Esophagus squamous epithelium (tissue), 5 donors: ENCODE results near the gene TMOD2. TPM values are rescaled to one million over a fixed set of nuclear protein-coding genes. Genes with fewer than 3 reads are reported as not detected.

ENCODE experiments used
- DNase-seq: peaks from one replicate; lab custom pipeline; 2025; lab: John Stamatoyannopoulos, UW
- H3K27ac ChIP-seq, 4 donors: fragments of 200-600 bp; sonication (generic); one replicate each; pipeline ENCODE4 v1.5.1; 2016 to 2019; ENCODE audit warnings: mild to moderate bottlenecking in 1 of 4
- H3K27me3 ChIP-seq, 4 donors: fragments of 200-600 bp; sonication (generic); 1 replicate in 3 of 4; 2 replicates in 1 of 4; pipeline versions ENCODE4 v1.5.1 to v1.6.0; 2017 to 2021; ENCODE audit warnings: antibody characterized with exemption in 1 of 4
- H3K36me3 ChIP-seq, 3 donors: fragments of 200-600 bp; sonication (generic); one replicate each; pipeline ENCODE4 v1.5.1; 2016 to 2019
- H3K4me1 ChIP-seq, 3 donors: fragments of 200-600 bp; sonication (generic); one replicate each; pipeline ENCODE4 v1.5.1; 2017 to 2019
- H3K4me3 ChIP-seq, 4 donors: fragments of 200-600 bp; sonication (generic); 1 replicate in 3 of 4; 2 replicates in 1 of 4; pipeline ENCODE4 v1.5.1; 2016 to 2019; ENCODE audit warnings: mild to moderate bottlenecking in 2 of 4, moderate library complexity in 1 of 4
- H3K9me3 ChIP-seq, 3 donors: fragments of 200-600 bp; sonication (generic); one replicate each; pipeline ENCODE4 v1.5.1; 2016 to 2019
- POLR2A ChIP-seq, 4 donors: fragments of 450-650 bp; IDR thresholded peaks; one replicate each; pipeline ENCODE4 v1.6.1; 2017; ENCODE audit warnings: antibody characterized with exemption in 4 of 4, mild to moderate bottlenecking in 4 of 4, moderate library complexity in 3 of 4
- WGBS, 2 donors: methylation state at CpG; one replicate each; pipeline ENCODE4 v1.1.5; 2018; 5-methylcytosine and 5-hydroxymethylcytosine counted together
- intact Hi-C: fragments of 100-400 bp; cut with DNase I; formaldehyde crosslinking; loops from one replicate; pipeline ENCODE4 v1.15.0; 2022
- total RNA-seq, 4 donors: library from RNA; depleted of rRNA; stranded (reverse); fragments of >200 nt; gene quantifications; one replicate each; pipeline ENCODE4 v1.1.0, GENCODE V29; 2016
- TF ChIP-seq, protein P1 (sequence below), 6 experiments: fragments of 450-650 bp in 4 of 6; fragments of 200-600 bp in 2 of 6; sonication (generic) in 2 of 6; IDR thresholded peaks; one replicate each; pipeline ENCODE4 v1.5.1; 2016 to 2019; ENCODE audit warnings: antibody characterized with exemption in 6 of 6, mild to moderate bottlenecking in 4 of 6, moderate library complexity in 4 of 6
- donor health status: DM: yes; HTN: yes; CAD: no.

Gene TMOD2
- total RNA-seq, 4 donors from 2014 or later, result 3.4 to 9.0 (median 4.8) TPM

DNA sequence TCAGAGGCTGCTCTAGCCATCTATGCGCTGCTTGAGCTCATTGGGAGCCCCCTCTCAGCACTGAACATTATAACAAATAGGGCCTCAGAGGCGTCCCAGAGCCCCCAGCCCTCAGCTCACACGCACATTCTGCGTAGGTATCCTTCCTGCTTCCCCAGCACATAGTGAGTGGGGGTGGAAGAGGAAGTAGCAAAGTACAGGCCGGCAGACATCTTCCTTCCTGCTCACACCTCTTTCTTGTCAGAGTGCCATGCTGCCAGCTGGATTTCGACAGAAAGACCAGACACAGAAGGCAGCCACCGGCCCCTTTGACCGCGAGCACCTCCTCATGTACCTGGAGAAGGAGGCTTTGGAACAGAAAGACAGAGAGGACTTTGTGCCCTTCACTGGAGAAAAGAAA is 16.6 kb downstream of the TMOD2 start:
- WGBS, 2 donors, result 60 to 70% methylated on average over 9 of the region's 9 CpGs
- Histone ChIP-seq H3K9me3 (no peaks in the 10 kb centered on the region), H3K4me3 (no peak overlapping the region), H3K27ac (no peak overlapping the region), H3K36me3 (peaks cover 0 to 45% (median 0%) of the 10 kb centered on the region in 3 donors), H3K4me1 (peaks cover 0 to 6% (median 0%) of the 10 kb centered on the region in 3 donors), H3K27me3 (no peaks in the 10 kb centered on the region)
- TF ChIP-seq, protein P1, sequence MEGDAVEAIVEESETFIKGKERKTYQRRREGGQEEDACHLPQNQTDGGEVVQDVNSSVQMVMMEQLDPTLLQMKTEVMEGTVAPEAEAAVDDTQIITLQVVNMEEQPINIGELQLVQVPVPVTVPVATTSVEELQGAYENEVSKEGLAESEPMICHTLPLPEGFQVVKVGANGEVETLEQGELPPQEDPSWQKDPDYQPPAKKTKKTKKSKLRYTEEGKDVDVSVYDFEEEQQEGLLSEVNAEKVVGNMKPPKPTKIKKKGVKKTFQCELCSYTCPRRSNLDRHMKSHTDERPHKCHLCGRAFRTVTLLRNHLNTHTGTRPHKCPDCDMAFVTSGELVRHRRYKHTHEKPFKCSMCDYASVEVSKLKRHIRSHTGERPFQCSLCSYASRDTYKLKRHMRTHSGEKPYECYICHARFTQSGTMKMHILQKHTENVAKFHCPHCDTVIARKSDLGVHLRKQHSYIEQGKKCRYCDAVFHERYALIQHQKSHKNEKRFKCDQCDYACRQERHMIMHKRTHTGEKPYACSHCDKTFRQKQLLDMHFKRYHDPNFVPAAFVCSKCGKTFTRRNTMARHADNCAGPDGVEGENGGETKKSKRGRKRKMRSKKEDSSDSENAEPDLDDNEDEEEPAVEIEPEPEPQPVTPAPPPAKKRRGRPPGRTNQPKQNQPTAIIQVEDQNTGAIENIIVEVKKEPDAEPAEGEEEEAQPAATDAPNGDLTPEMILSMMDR (IDR thresholded peaks at IDR 0.05), result no peak
- TF ChIP-seq POLR2A (IDR thresholded peaks at IDR 0.05), result no peak
- no peak for DNase-seq
- intact Hi-C loops, result no loop called here

DNA sequence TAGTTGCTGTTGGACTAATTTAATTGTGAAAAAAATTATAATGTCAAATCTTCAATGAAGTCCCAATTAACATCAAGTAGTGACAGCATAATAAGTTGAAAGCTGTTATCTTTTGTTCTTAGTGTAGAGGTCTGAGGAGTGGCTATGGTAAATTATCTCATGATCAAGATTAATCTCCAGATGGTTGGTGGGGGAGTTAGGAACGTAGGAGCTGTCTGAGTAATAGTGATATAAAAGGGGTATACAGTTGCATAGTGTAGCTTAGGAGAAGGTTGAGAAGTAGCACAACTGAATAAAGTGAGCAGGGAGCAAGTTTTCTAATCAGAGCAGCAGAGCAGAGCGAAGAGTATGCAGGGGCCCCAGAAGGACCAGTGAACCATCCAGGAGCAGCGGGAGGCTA is 19.5 kb downstream of the TMOD2 start:
- WGBS, 2 donors, result 64 to 84% methylated on average over 3 of the region's 3 CpGs
- TF ChIP-seq, protein P1 (IDR thresholded peaks at IDR 0.05), result no peak
- no peak for TF ChIP-seq POLR2A (IDR thresholded peaks at IDR 0.05)
- Histone ChIP-seq H3K4me3 (no peak overlapping the region), H3K36me3 (peaks cover 0 to 68% (median 5%) of the 10 kb centered on the region in 3 donors), H3K27me3 (no peaks in the 10 kb centered on the region), H3K4me1 (peaks cover 0 to 6% (median 0%) of the 10 kb centered on the region in 3 donors), H3K27ac (no peak overlapping the region), H3K9me3 (no peaks in the 10 kb centered on the region)
- intact Hi-C loops, result no loop called here
- DNase-seq, result no peak

DNA sequence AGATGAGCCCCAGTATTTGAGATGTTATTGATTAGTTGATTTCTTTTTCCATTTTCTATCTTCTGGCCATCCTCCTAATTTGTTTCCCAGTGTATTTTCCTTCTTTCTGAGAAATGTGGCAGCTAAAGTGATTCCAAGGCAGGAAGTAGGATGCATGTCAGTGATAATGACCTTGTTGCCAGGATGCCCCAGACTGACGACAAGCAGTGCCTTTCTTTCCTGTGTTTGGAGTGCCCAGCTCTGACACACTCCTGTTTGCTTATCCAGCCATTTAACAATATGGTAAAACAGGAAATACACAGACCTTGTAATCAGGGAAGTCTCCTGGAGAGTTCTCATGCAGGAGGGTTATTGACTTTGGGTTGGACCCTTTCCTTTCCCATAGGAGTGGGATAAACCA is 20.4 kb downstream of the TMOD2 start:
- peaks cover 0 to 15% (median 5%) of the 10 kb centered on the region in 3 donors for H3K4me1 ChIP-seq
- no peak for TF ChIP-seq POLR2A (IDR thresholded peaks at IDR 0.05)
- TF ChIP-seq, protein P1 (IDR thresholded peaks at IDR 0.05), result no peak
- H3K27ac ChIP-seq, result no peak overlapping the region
- 58 to 67% methylated on average over 1 of the region's 1 CpG for WGBS, 2 donors
- intact Hi-C loops, result no loop called here
- no peaks in the 10 kb centered on the region for H3K9me3 ChIP-seq
- peaks cover 0 to 64% (median 5%) of the 10 kb centered on the region in 3 donors for H3K36me3 ChIP-seq
- H3K27me3 ChIP-seq, result no peaks in the 10 kb centered on the region
- H3K4me3 ChIP-seq, result no peak overlapping the region
- no peak for DNase-seq

DNA sequence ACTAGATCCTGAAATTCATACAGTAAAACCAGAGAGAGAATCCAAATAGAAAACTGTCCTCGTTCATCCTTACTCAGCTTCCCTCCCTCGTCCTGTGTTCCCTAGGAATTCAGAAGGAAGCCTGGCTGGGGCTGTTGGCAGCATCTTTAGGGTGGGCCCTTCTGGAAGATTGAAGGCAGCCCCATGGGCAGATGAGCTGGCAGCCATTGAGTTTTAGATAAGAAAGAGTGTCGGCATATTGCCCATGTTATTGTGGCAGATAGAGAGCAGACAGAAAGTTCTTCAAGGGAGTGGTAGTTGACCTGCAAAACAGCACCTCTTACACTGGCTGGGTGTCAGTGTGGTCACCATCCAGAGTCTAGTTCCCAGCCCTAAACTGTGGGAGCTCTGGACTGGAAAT is 23.5 kb downstream of the TMOD2 start:
- Histone ChIP-seq H3K27me3 (no peaks in the 10 kb centered on the region), H3K9me3 (no peaks in the 10 kb centered on the region), H3K4me3 (no peak overlapping the region), H3K27ac (no peak overlapping the region), H3K36me3 (peaks cover 0 to 40% (median 5%) of the 10 kb centered on the region in 3 donors), H3K4me1 (peaks cover 0 to 12% (median 5%) of the 10 kb centered on the region in 3 donors)
- WGBS, 2 donors, result 60 to 97% methylated on average over 3 of the region's 3 CpGs
- no peak for DNase-seq
- TF ChIP-seq, protein P1 (IDR thresholded peaks at IDR 0.05), result no peak
- TF ChIP-seq POLR2A (IDR thresholded peaks at IDR 0.05), result no peak
- intact Hi-C loops, result loop anchor here (2.0 kb wide), 1 partner anchor 124 kb away; no protein-coding TSS in a partner anchor

DNA sequence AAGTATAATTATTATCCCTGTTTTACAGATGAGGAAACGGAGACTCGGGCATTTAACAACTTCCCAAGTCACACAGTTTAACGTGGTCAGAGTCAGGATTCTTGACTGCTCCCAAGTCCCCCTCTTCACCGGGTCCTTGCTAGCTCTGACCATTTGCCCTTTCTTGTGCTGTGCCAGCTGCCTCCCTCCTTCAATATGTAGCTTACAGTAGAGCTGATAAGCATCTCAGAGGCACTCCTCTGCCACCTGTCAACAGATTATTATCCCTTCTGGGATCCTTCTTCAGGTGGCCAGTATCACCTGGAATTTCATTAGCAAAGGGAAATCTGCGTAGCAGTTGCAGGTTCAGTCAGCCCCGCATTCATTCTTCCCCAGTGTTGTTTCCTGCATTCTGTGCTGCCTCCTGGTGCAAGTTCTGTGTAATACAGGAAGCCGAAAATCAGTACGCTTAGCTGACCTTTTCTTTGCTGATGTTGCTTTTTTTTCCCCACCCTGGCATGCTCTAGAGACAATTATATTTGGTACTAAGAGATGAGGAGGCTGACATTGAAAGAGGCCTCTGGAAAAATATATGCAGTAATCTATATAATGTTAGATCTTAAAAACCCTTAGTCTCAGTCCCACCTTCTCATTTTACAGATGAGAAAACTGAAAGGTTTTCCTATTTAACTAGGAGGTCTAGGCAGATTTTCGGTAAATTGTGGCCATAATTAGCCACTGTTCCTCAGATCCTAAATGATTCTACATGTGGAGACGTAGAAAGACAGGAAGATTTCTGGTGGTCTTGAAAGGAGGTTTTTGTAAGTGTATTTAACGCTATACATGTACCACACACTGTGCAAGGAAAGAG is 24.8 kb downstream of the TMOD2 start:
- no peak overlapping the region for H3K4me3 ChIP-seq
- no peaks in the 10 kb centered on the region for H3K27me3 ChIP-seq
- intact Hi-C loops, result loop anchor here (2.0 kb wide), 1 partner anchor 125 kb away; no protein-coding TSS in a partner anchor
- 47 to 62% methylated on average over 11 of the region's 11 CpGs for WGBS, 2 donors
- H3K36me3 ChIP-seq, result peaks cover 0 to 40% (median 5%) of the 10 kb centered on the region in 3 donors
- no peaks in the 10 kb centered on the region for H3K9me3 ChIP-seq
- peak overlapping the region in 2 of 4 donors; percentile 42 to 49 for H3K27ac ChIP-seq
- TF ChIP-seq POLR2A (IDR thresholded peaks at IDR 0.05), result no peak
- TF ChIP-seq, protein P1 (IDR thresholded peaks at IDR 0.05), result peak; percentile 68 to 86 (median 78)
- H3K4me1 ChIP-seq, result peaks cover 0 to 21% (median 5%) of the 10 kb centered on the region in 3 donors
- DNase-seq, result no peak
